Mucosa of rectum (tissue), 2 donors: ENCODE data around the gene NAALADL1.

Source experiments
- H3K27ac ChIP-seq, 2 donors: one replicate each; pipeline ENCODE4 v1.7.0; 2013; ENCODE audit warnings: inconsistent platforms in 2 of 2, low read depth in 2 of 2, low read length in 2 of 2
- H3K27me3 ChIP-seq, 2 donors: one replicate each; pipeline ENCODE4 v1.7.0; 2013; ENCODE audit warnings: low read length in 2 of 2; ENCODE audit not compliant: control insufficient read depth in 2 of 2, insufficient read depth in 2 of 2
- H3K36me3 ChIP-seq, 2 donors: one replicate each; pipeline ENCODE4 v1.7.0; 2013; ENCODE audit warnings: low read length in 2 of 2; ENCODE audit not compliant: control insufficient read depth in 2 of 2, insufficient read depth in 2 of 2
- H3K4me1 ChIP-seq, 2 donors: one replicate each; pipeline ENCODE4 v1.7.0; 2013; ENCODE audit warnings: low read length in 2 of 2, mild to moderate bottlenecking in 1 of 2; ENCODE audit not compliant: control insufficient read depth in 2 of 2, insufficient read depth in 2 of 2
- H3K4me3 ChIP-seq, 2 donors: one replicate each; pipeline ENCODE4 v1.7.0; 2013; ENCODE audit warnings: low read length in 2 of 2
- H3K9ac ChIP-seq, 2 donors: one replicate each; pipeline ENCODE4 v1.7.0; 2013; ENCODE audit warnings: low read length in 2 of 2, low read depth in 1 of 2, mild to moderate bottlenecking in 1 of 2
- H3K9me3 ChIP-seq, 2 donors: one replicate each; pipeline ENCODE4 v1.7.0; 2013; ENCODE audit warnings: low read length in 2 of 2; ENCODE audit not compliant: control insufficient read depth in 2 of 2
- donor health status: healthy.
- donor health status: Normal muscosa, but diverticular disease.

Gene NAALADL1

DNA sequence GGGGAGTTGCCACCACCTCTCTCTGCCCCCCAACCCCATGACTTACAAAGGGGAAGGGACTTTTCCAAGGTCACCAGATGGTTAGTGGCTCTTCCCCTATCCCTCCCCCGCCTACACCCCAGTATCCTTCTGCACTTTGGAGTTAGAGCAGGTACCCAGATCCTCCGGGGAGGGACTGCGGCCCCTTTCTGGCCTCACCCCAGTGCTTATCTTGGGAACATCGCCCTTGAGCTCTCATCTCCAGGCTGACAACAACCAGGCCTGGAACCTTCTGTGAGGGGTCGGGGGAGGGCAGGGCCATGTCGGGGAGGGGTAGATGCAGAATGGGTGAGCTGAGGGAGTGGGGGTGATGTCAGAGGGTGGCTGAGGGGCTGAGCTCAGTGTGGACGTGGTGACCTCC, 7.5 kb upstream of the NAALADL1 start:
- Histone ChIP-seq H3K9ac (no peak overlapping the region), H3K4me3 (no peak overlapping the region), H3K4me1 (no peaks in the 10 kb centered on the region), H3K27ac (no peak overlapping the region), H3K36me3 (no peaks in the 10 kb centered on the region), H3K27me3 (no peaks in the 10 kb centered on the region), H3K9me3 (no peaks in the 10 kb centered on the region)

DNA sequence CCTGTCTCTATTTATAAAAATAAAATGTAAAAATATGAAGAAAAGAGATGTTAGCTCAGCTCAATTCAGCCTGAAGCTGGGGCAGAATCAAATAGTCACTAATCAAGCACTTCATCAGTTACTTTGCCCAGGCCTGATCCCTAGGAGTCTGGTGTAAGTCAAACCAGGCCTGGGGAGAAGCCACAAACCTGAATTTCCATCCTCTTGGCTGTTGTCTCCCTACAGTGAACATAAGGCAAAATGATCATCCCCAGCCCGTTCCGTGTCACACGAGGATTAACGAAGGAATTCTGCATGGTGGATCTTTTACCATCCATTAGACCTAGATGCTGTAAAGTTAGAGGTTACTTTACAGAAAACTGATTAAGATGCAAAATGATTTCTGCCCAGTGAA, 6.5 kb upstream of the NAALADL1 start:
- H3K4me1 ChIP-seq: peaks cover 0 to 7% of the 10 kb centered on the region in 2 donors
- H3K4me3 ChIP-seq: no peak overlapping the region
- no peaks in the 10 kb centered on the region for H3K36me3 ChIP-seq
- H3K27ac ChIP-seq: no peak overlapping the region
- H3K9me3 ChIP-seq: no peaks in the 10 kb centered on the region
- H3K27me3 ChIP-seq: no peaks in the 10 kb centered on the region
- no peak overlapping the region for H3K9ac ChIP-seq

DNA sequence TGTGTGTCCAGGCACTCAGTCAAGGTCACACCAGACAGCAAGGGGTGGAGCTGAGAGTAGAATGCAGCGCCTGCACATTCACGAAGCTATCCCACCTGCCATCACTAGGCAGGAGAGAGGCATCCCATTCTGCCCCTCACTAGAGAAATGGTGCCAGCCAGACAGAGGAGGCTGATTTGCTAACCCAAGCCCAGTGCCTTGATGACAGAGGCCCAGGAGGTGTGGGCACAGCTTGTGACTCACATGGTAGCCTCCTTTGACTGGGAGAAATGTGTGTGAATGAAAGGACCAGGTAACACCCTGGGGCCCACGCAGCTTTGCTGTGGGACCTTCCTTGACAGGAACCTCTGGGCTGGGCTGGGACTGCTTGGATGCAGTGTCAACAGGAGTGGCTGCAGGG, 5.2 kb upstream of the NAALADL1 start:
- Histone ChIP-seq H3K27ac (no peak overlapping the region), H3K27me3 (no peaks in the 10 kb centered on the region), H3K36me3 (no peaks in the 10 kb centered on the region), H3K4me3 (no peak overlapping the region), H3K4me1 (peaks cover 3 to 9% of the 10 kb centered on the region in 2 donors), H3K9me3 (no peaks in the 10 kb centered on the region), H3K9ac (no peak overlapping the region)

DNA sequence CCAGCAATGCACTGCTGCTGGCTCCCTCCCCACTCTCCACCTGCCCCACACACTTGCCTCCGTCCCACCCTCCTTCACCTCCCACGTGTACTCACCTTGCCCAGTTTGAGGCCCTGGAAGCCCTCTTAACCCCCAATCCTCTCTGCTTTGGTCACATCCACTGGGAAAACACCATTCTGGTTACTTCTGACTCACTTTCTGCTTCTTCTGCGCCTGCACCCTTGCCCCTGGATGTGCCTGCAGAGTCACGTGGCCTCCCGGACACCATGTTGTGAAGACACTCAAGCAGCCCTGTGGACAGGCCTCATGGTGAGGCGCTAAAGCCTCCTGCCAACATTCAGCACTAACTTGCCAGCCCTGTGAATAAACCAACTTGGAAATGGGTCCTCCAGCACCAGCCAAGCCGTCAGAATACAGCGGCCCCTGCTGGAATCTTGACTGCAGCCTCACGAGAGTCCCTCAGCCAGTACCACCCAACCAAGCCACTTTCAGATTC, 2.6 kb upstream of the NAALADL1 start:
- H3K4me3 ChIP-seq: no peak overlapping the region
- H3K27me3 ChIP-seq: no peaks in the 10 kb centered on the region
- H3K4me1 ChIP-seq: peaks cover 5 to 11% of the 10 kb centered on the region in 2 donors
- H3K9ac ChIP-seq: no peak overlapping the region
- H3K36me3 ChIP-seq: no peaks in the 10 kb centered on the region
- peak overlapping the region; percentile 21 to 47 for H3K27ac ChIP-seq
- no peaks in the 10 kb centered on the region for H3K9me3 ChIP-seq

DNA sequence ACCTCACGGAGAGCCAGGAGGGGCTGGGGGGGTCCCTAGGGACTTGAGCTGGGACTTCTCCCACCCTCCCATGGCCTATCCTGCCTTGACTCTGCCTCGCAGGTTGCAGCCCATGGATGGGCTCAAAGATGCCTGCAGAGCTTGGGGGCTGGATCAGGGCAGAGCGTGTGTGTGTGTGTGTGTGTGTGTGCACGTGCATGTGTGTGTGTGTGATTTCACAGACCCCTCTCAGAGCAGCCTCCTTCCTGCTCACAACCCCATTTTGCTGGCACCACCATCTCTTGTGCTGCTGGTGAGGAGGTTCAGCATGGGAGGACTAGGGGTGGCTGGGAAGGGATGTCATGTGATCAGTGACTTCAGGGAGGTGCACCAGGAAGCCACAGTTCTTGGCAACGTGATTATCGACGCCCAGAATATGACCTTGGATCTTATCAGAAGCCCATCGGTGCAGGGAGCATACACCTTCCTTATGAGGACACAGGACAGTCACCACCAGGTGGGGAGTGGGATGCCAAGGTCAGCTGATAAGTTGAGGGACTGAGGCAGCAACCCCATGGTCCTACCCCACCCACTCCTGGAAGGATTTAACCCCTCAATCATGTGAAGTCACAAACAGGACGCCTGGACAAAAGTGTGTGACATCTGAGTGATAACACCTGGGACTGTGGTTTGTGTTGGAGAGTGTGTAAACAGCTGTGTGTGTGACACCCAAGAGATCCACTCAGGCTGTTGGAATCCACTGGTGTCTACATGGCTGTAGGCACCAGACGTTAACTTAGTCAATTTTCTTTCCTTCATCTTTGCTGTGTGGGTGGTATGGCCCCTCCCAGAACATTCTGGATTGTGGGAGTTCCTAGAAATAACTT, 1.8 kb upstream of the NAALADL1 start:
- no peaks in the 10 kb centered on the region for H3K9me3 ChIP-seq
- no peak overlapping the region for H3K4me3 ChIP-seq
- peaks cover 5 to 11% of the 10 kb centered on the region in 2 donors for H3K4me1 ChIP-seq
- peak overlapping the region; percentile 21 to 47 for H3K27ac ChIP-seq
- no peak overlapping the region for H3K9ac ChIP-seq
- no peaks in the 10 kb centered on the region for H3K27me3 ChIP-seq
- H3K36me3 ChIP-seq: no peaks in the 10 kb centered on the region

DNA sequence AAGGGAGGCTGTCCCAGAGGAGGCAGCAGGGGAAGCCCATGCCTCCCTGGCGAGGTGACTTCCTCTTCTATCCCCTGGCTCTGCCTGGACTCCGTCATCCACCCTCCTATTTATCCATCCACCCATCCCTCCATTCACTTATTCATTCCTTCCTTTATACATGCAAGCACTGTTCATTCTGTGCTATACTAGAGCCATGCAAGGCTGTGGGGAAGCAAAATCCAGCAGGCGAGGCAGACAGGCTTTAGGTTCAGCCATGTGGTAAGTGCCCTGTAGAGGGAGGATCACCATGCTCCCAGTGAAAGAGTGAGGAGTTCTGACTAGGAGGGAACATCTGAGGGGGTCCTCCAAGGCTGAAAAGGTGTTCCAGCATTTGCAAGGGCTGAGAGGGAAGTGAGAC, 1.2 kb upstream of the NAALADL1 start:
- Histone ChIP-seq H3K36me3 (no peaks in the 10 kb centered on the region), H3K27me3 (no peaks in the 10 kb centered on the region), H3K27ac (no peak overlapping the region), H3K4me1 (peaks cover 5 to 11% of the 10 kb centered on the region in 2 donors), H3K9me3 (no peaks in the 10 kb centered on the region), H3K9ac (no peak overlapping the region), H3K4me3 (no peak overlapping the region)

DNA sequence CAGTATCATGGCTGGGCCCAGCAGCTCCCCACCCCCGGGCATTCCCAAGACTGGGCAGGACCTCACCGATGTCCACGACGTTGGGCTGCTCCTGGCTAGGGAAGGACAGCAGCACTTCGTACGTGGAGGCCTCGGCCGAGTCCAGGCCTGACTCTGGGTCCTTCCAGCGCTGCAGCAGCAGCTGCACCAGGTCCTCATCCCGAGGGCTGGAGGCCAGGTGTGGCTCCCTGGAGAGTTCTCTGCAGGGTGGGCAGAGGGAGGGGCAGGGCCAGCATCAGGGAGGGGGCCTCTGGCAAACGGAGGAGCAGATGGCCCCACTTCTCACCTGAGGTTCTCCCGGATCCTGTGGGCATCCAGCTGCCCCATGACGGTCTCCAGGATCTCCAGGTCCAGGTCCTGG, 341 bp downstream of the NAALADL1 start:
- Histone ChIP-seq H3K4me1 (peaks cover 5 to 11% of the 10 kb centered on the region in 2 donors), H3K9me3 (no peaks in the 10 kb centered on the region), H3K36me3 (no peaks in the 10 kb centered on the region), H3K27me3 (no peaks in the 10 kb centered on the region), H3K27ac (no peak overlapping the region), H3K4me3 (no peak overlapping the region), H3K9ac (no peak overlapping the region)

DNA sequence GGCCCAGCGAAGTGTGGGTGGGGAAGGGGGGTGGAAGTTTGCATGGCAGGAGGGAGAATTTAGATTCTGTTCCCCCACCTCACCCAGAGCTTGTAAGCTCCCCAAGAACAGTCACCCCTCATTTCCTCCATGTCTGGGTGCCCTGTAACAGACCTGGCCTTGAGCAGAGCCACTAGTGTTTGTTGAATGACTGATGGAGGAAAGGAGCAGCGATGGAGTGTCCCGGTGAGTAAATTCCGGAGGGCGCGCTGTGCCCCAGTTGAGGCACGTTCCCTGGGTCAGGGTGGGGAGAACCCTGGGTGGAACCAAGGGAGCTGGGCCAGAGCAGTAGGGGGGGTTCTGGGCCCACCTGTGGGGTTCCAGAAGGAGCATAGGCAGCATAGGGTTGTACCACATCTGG, 827 bp downstream of the NAALADL1 start:
- Histone ChIP-seq H3K36me3 (no peaks in the 10 kb centered on the region), H3K9me3 (no peaks in the 10 kb centered on the region), H3K4me3 (no peak overlapping the region), H3K9ac (no peak overlapping the region), H3K27me3 (no peaks in the 10 kb centered on the region), H3K27ac (no peak overlapping the region), H3K4me1 (peaks cover 5 to 11% of the 10 kb centered on the region in 2 donors)

DNA sequence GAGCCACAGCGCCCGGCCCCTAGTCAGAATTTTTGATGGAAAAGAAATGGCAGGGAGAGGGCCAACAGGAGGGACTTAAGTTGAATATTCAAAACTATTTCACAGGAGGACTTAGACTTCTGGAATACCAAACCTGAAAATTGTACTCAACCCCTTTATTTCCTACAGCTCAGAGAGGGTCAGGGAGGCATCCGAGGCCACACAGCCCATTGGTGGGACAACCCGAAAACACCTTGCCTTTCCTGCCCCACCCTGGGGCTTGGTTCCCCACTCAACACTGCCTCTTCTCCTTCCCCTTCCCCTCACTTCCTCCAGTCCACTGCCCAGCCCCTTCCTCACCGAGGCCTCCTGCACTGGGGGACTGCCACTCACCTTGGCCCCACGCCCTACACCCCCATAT, 1.4 kb downstream of the NAALADL1 start:
- Histone ChIP-seq H3K36me3 (no peaks in the 10 kb centered on the region), H3K27ac (no peak overlapping the region), H3K4me1 (peaks cover 5 to 11% of the 10 kb centered on the region in 2 donors), H3K9ac (no peak overlapping the region), H3K27me3 (no peaks in the 10 kb centered on the region), H3K9me3 (no peaks in the 10 kb centered on the region), H3K4me3 (no peak overlapping the region)

DNA sequence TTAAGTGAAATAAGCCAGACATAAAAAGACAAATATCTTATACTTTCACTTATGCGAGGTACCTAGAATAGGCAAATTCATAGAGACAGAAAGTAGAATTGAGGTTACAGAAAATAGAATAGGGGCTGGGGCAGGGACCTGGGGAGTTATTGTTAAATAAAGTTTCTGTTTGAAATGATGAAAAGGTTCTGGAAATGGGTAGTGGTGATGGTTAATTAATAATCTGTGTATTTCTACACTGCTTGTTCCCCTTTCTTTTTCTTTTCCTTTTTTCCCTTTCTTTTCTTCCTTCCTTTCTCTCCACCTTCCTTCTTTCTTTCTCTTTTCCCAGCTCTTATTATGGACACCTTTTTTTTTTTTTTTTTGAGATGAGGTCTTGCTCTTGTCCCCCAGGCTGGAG, 2.8 kb downstream of the NAALADL1 start:
- peaks cover 5 to 11% of the 10 kb centered on the region in 2 donors for H3K4me1 ChIP-seq
- no peak overlapping the region for H3K27ac ChIP-seq
- no peaks in the 10 kb centered on the region for H3K27me3 ChIP-seq
- no peak overlapping the region for H3K9ac ChIP-seq
- no peaks in the 10 kb centered on the region for H3K9me3 ChIP-seq
- H3K4me3 ChIP-seq: no peak overlapping the region
- no peaks in the 10 kb centered on the region for H3K36me3 ChIP-seq
